ENCODE measurements around the gene VSIG10L. TPM values are rescaled to one million over a fixed set of nuclear protein-coding genes. Genes with fewer than 3 reads are reported as not detected.

VSIG10L gene
- total RNA-seq, 2 experiments from 2014 or later: 0.09 to 1.6 TPM

GRCh38 chr19:51367255-51367564 is 25.3 kb upstream of the VSIG10L start:
- intact Hi-C loops (cut with micrococcal nuclease; ENCODE audit: unreplicated experiment): loop anchor here (1.0 to 2.0 kb wide), 2 partner anchors 28 to 50 kb away; partner anchors contain the start of gene SIGLEC10
- peak overlapping the region; percentile 78 for H3K4me3 ChIP-seq (ENCODE audit: low read depth, low read length, poor library complexity, severe bottlenecking)
- H3K27ac ChIP-seq (ENCODE audit: low read depth, low read length, poor library complexity, severe bottlenecking): peak overlapping the region; percentile 79
- ChIA-PET CTCF (ENCODE audit: unreplicated experiment) (interaction anchor here (0.6 kb wide), 1 partner anchor 28 kb away, joined by 3 read pairs; no protein-coding TSS in a partner anchor), POLR2A (interaction anchor here (0.7 to 1.3 kb wide), 4 partner anchors 28 to 346 kb away, joined by 3 to 6 read pairs (median 4); partner anchors contain the start of gene SIGLEC10)
- H2AFZ ChIP-seq (ENCODE audit: low read length): peak overlapping the region; percentile 18; the same call in 1 of the 2 replicates
- no peaks in the 10 kb centered on the region for H4K20me1 ChIP-seq (ENCODE audit: insufficient read depth, low read length)
- H3K9me2 ChIP-seq (ENCODE audit: insufficient read depth, low read length): no peaks in the 10 kb centered on the region
- no peaks in the 10 kb centered on the region for H3K9me3 ChIP-seq (ENCODE audit: low read length)
- peaks cover 32% of the 10 kb centered on the region for H3K4me1 ChIP-seq (ENCODE audit: insufficient read depth, low read length, poor library complexity, severe bottlenecking)
- peaks cover 10% of the 10 kb centered on the region; the same call in 1 of the 2 replicates for H3K79me2 ChIP-seq (ENCODE audit: insufficient read depth, low read depth, low read length)
- H3K4me2 ChIP-seq (ENCODE audit: low read length): peak overlapping the region; percentile 86
- DNase-seq (ENCODE audit: low spot score): no peak
- BruUV-seq (replicated peaks): no TSS peak
- H3K36me3 ChIP-seq (ENCODE audit: insufficient read depth, low read length): no peaks in the 10 kb centered on the region
- no peak for TF ChIP-seq CTCF (conservative IDR thresholded peaks at IDR 0.05; ENCODE audit: low read length)
- no peak for TF ChIP-seq EZH2phosphoT487 (IDR thresholded peaks at IDR 0.05; ENCODE audit: borderline replicate concordance, low read depth, low read length)

- TF ChIP-seq CTCF (conservative IDR thresholded peaks at IDR 0.05; ENCODE audit: low read length) (no peak), EZH2phosphoT487 (IDR thresholded peaks at IDR 0.05; ENCODE audit: borderline replicate concordance, low read depth, low read length) (no peak)
- Histone ChIP-seq H3K4me3 (ENCODE audit: low read depth, low read length, poor library complexity, severe bottlenecking) (peak overlapping the region; percentile 78), H3K9me2 (ENCODE audit: insufficient read depth, low read length) (no peaks in the 10 kb centered on the region), H3K36me3 (ENCODE audit: insufficient read depth, low read length) (no peaks in the 10 kb centered on the region), H3K4me2 (ENCODE audit: low read length) (peak overlapping the region; percentile 92), H3K4me1 (ENCODE audit: insufficient read depth, low read length, poor library complexity, severe bottlenecking) (peaks cover 34% of the 10 kb centered on the region), H3K27ac (ENCODE audit: low read depth, low read length, poor library complexity, severe bottlenecking) (peak overlapping the region; percentile 79), H4K20me1 (ENCODE audit: insufficient read depth, low read length) (no peaks in the 10 kb centered on the region), H3K9me3 (ENCODE audit: low read length) (no peaks in the 10 kb centered on the region), H2AFZ (ENCODE audit: low read length) (peak overlapping the region; percentile 18; the same call in 1 of the 2 replicates), H3K79me2 (ENCODE audit: insufficient read depth, low read depth, low read length) (peaks cover 10% of the 10 kb centered on the region; the same call in 1 of the 2 replicates)
- intact Hi-C loops (cut with micrococcal nuclease; ENCODE audit: unreplicated experiment): loop anchor here (1.0 to 2.0 kb wide), 3 partner anchors 27 to 50 kb away; partner anchors contain the start of gene SIGLEC10
- BruUV-seq (replicated peaks): no TSS peak
- ChIA-PET POLR2A (interaction anchor here (1.0 kb wide), 1 partner anchor 27 kb away, joined by 4 read pairs; no protein-coding TSS in a partner anchor), CTCF (ENCODE audit: unreplicated experiment) (interaction anchor here (1.1 kb wide), 1 partner anchor 51 kb away, joined by 3 read pairs; the partner anchor contains the start of gene SIGLEC10)
- peak; percentile 97 for DNase-seq (ENCODE audit: low spot score)
Observed at GRCh38 chr19:51366389-51367254, 24.7 kb upstream of the VSIG10L start.
